HCT116 (cell line): ENCODE measurements around the gene IQCN.

Experiments used
- CEBPB ChIP-seq: IDR thresholded peaks from 2 replicates; pipeline ENCODE4 v1.6.1; 2012; ENCODE audit warnings: low read depth
- EGR1 ChIP-seq: IDR thresholded peaks from 2 replicates; pipeline ENCODE4 v1.6.1; 2012; ENCODE audit warnings: low read depth
- EZH2 ChIP-seq: fragments of 200-600 bp; sonication (generic); IDR thresholded peaks from 2 replicates; pipeline ENCODE4 v1.6.1; 2017; ENCODE audit warnings: antibody characterized with exemption, mixed run types
- POLR2A ChIP-seq: IDR thresholded peaks from 2 replicates; pipeline ENCODE4 v1.7.0; 2011; ENCODE audit warnings: borderline replicate concordance; ENCODE audit not compliant: insufficient read depth, insufficient read length; ENCODE audit errors: extremely low read depth
- POLR2AphosphoS5 ChIP-seq: IDR thresholded peaks from 2 replicates; pipeline ENCODE4 v1.6.1; 2011; ENCODE audit warnings: mild to moderate bottlenecking, low read depth, low read length, moderate library complexity
- RAD21 ChIP-seq: IDR thresholded peaks from 2 replicates; pipeline ENCODE4 v1.6.1; 2012; ENCODE audit warnings: low read depth, mild to moderate bottlenecking
- YY1 ChIP-seq: IDR thresholded peaks from 2 replicates; pipeline ENCODE4 v1.6.1; 2011; ENCODE audit warnings: low read length, low read depth, moderate library complexity, mild to moderate bottlenecking; ENCODE audit not compliant: insufficient replicate concordance; ENCODE audit errors: extremely low read depth
- TF ChIP-seq, protein P1 (sequence below), 3 experiments: fragments of 200-600 bp in 1 of 3; sonication (generic) in 1 of 3; IDR thresholded peaks in 2 of 3; conservative IDR thresholded peaks in 1 of 3; 2 replicates each; pipeline ENCODE4 v1.5.1; 2012 to 2017; ENCODE audit warnings: low read depth in 2 of 3, low read length in 2 of 3, antibody characterized with exemption in 1 of 3, borderline replicate concordance in 1 of 3, control low read depth in 1 of 3, mild to moderate bottlenecking in 1 of 3, mixed read lengths in 1 of 3, mixed run types in 1 of 3, moderate library complexity in 1 of 3; ENCODE audit not compliant: insufficient read depth in 1 of 3
- TF ChIP-seq, protein P2 (sequence below): IDR thresholded peaks from 2 replicates; pipeline ENCODE4 v1.6.1; 2011; ENCODE audit warnings: mild to moderate bottlenecking, low read length, moderate library complexity; ENCODE audit not compliant: insufficient replicate concordance; ENCODE audit errors: extremely low read depth
- TF ChIP-seq, protein P3 (sequence below): IDR thresholded peaks from 2 replicates; pipeline ENCODE4 v1.6.1; 2012
- TF ChIP-seq, protein P4 (sequence below): IDR thresholded peaks from 2 replicates; pipeline ENCODE4 v1.6.1; 2012; ENCODE audit warnings: low read depth

DNA sequence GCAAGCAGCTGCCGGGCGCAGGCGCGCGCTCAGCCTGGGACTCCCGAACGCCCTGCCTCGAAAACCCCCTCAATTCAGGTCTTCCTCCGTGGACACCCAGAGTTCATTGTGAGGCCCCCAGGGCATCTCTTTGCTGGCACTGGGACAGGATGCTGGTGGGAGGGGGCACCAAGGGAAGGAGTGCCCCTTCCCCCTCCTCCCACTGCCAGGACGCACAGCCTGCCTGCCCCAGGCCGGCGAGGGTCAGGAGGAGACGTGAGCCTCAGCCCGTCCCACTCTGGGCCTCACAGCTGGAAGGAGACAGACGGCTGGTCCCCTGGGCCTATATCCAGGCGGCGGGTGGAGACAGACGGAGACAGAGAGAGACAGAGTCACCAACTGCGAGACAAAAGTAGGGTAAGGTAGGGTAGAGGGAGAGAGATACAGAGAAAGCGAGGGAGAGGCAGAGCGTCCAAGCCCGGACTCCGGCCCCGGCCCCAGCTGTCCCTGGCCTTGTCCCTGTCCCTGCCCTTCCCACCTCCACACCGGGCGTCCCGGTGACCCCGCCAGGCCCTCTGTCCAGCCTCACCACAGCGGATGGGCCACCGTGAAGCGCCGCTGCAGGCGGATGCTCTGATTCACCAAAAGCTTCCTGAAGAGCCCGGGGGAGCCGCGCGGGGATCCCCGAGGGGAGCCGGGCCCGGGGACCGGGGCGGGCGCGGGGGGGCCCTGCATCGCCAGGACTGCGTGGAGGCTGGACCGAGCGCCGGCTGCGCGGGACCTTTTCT, 48.4 kb downstream of the IQCN start, which contains the start of gene PDE4C:
- no peak for TF ChIP-seq POLR2A
- TF ChIP-seq, protein P1, sequence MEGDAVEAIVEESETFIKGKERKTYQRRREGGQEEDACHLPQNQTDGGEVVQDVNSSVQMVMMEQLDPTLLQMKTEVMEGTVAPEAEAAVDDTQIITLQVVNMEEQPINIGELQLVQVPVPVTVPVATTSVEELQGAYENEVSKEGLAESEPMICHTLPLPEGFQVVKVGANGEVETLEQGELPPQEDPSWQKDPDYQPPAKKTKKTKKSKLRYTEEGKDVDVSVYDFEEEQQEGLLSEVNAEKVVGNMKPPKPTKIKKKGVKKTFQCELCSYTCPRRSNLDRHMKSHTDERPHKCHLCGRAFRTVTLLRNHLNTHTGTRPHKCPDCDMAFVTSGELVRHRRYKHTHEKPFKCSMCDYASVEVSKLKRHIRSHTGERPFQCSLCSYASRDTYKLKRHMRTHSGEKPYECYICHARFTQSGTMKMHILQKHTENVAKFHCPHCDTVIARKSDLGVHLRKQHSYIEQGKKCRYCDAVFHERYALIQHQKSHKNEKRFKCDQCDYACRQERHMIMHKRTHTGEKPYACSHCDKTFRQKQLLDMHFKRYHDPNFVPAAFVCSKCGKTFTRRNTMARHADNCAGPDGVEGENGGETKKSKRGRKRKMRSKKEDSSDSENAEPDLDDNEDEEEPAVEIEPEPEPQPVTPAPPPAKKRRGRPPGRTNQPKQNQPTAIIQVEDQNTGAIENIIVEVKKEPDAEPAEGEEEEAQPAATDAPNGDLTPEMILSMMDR (IDR thresholded peaks at IDR 0.05 in 2 of 3, conservative IDR thresholded peaks at IDR 0.05 in 1 of 3; ENCODE audit: borderline replicate concordance in 1 of 3, insufficient read depth in 1 of 3, low read depth in 2 of 3, low read length in 2 of 3) = no peak
- no peak for TF ChIP-seq EGR1
- TF ChIP-seq, protein P2, sequence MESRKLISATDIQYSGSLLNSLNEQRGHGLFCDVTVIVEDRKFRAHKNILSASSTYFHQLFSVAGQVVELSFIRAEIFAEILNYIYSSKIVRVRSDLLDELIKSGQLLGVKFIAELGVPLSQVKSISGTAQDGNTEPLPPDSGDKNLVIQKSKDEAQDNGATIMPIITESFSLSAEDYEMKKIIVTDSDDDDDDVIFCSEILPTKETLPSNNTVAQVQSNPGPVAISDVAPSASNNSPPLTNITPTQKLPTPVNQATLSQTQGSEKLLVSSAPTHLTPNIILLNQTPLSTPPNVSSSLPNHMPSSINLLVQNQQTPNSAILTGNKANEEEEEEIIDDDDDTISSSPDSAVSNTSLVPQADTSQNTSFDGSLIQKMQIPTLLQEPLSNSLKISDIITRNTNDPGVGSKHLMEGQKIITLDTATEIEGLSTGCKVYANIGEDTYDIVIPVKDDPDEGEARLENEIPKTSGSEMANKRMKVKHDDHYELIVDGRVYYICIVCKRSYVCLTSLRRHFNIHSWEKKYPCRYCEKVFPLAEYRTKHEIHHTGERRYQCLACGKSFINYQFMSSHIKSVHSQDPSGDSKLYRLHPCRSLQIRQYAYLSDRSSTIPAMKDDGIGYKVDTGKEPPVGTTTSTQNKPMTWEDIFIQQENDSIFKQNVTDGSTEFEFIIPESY = no peak
- TF ChIP-seq, protein P3, sequence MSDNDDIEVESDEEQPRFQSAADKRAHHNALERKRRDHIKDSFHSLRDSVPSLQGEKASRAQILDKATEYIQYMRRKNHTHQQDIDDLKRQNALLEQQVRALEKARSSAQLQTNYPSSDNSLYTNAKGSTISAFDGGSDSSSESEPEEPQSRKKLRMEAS = no peak
- no peak for TF ChIP-seq RAD21
- TF ChIP-seq POLR2AphosphoS5 = no peak
- TF ChIP-seq EZH2 = no peak
- TF ChIP-seq CEBPB = no peak
- TF ChIP-seq, protein P4, sequence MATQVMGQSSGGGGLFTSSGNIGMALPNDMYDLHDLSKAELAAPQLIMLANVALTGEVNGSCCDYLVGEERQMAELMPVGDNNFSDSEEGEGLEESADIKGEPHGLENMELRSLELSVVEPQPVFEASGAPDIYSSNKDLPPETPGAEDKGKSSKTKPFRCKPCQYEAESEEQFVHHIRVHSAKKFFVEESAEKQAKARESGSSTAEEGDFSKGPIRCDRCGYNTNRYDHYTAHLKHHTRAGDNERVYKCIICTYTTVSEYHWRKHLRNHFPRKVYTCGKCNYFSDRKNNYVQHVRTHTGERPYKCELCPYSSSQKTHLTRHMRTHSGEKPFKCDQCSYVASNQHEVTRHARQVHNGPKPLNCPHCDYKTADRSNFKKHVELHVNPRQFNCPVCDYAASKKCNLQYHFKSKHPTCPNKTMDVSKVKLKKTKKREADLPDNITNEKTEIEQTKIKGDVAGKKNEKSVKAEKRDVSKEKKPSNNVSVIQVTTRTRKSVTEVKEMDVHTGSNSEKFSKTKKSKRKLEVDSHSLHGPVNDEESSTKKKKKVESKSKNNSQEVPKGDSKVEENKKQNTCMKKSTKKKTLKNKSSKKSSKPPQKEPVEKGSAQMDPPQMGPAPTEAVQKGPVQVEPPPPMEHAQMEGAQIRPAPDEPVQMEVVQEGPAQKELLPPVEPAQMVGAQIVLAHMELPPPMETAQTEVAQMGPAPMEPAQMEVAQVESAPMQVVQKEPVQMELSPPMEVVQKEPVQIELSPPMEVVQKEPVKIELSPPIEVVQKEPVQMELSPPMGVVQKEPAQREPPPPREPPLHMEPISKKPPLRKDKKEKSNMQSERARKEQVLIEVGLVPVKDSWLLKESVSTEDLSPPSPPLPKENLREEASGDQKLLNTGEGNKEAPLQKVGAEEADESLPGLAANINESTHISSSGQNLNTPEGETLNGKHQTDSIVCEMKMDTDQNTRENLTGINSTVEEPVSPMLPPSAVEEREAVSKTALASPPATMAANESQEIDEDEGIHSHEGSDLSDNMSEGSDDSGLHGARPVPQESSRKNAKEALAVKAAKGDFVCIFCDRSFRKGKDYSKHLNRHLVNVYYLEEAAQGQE = no peak
- TF ChIP-seq YY1 = no peak
